Measurements from ENCODE around the gene IFIT1B.
"Not testable (repeated sequence)": the region's sequence is repeated elsewhere in the genome, so short reads cannot be mapped to it uniquely, and the experiment has no call there.

Gene IFIT1B

GRCh38 chr10:89382757-89383156 is 4.9 kb downstream of the IFIT1B start:
- DNase-seq (ENCODE audit: low read depth): no peak

GRCh38 chr10:89384474-89385340 is 6.9 kb downstream of the IFIT1B start:
- DNase-seq (ENCODE audit: low read depth): no peak

- DNase-seq (ENCODE audit: low read depth): no peak
Observed at GRCh38 chr10:89388806-89389205, 10.9 kb downstream of the IFIT1B start.

- DNase-seq (ENCODE audit: low read depth): peak; percentile 21
Observed at GRCh38 chr10:89389254-89389653, 11.4 kb downstream of the IFIT1B start.

- no peak for DNase-seq (ENCODE audit: low read depth)
Observed at GRCh38 chr10:89390476-89391225, 12.8 kb downstream of the IFIT1B start.

GRCh38 chr10:89391226-89391576 is 13.3 kb downstream of the IFIT1B start:
- DNase-seq (ENCODE audit: low read depth): not testable (repeated sequence)

- peak; percentile 95 for DNase-seq (ENCODE audit: low read depth)
Observed at GRCh38 chr10:89391907-89392756, 14.3 kb downstream of the IFIT1B start, which contains the start of gene IFIT1. Gene IFIT1 (plus strand): TSS chr10:89392623. CDS start chr10:89392713, 90 bp downstream.

GRCh38 chr10:89392974-89393373 is 15.1 kb downstream of the IFIT1B start:
- peak; percentile 63 for DNase-seq (ENCODE audit: low read depth)

- DNase-seq (ENCODE audit: low read depth): no peak
Observed at GRCh38 chr10:89393898-89394297, 16.0 kb downstream of the IFIT1B start.

- no peak for DNase-seq (ENCODE audit: low read depth)
Observed at GRCh38 chr10:89395141-89395540, 17.3 kb downstream of the IFIT1B start.

GRCh38 chr10:89398003-89398749 is 20.3 kb downstream of the IFIT1B start:
- no peak for DNase-seq (ENCODE audit: low read depth)

- DNase-seq (ENCODE audit: low read depth): no peak
Observed at GRCh38 chr10:89399956-89400355, 22.1 kb downstream of the IFIT1B start.

- DNase-seq (ENCODE audit: low read depth): no peak
Observed at GRCh38 chr10:89403043-89403442, 25.2 kb downstream of the IFIT1B start.

- DNase-seq (ENCODE audit: low read depth): no peak
Observed at GRCh38 chr10:89404104-89405047, 26.5 kb downstream of the IFIT1B start.

GRCh38 chr10:89406178-89406577 is 28.3 kb downstream of the IFIT1B start:
- DNase-seq (ENCODE audit: low read depth): not testable (repeated sequence)

- not testable (repeated sequence) for DNase-seq (ENCODE audit: low read depth)
Observed at GRCh38 chr10:89407792-89408191, 29.9 kb downstream of the IFIT1B start.

- not testable (repeated sequence) for DNase-seq (ENCODE audit: low read depth)
Observed at GRCh38 chr10:89409282-89409681, 31.4 kb downstream of the IFIT1B start.

GRCh38 chr10:89410551-89410950 is 32.7 kb downstream of the IFIT1B start:
- DNase-seq (ENCODE audit: low read depth): not testable (repeated sequence)

- not testable (repeated sequence) for DNase-seq (ENCODE audit: low read depth)
Observed at GRCh38 chr10:89411135-89411534, 33.3 kb downstream of the IFIT1B start.

GRCh38 chr10:89412276-89412675 is 34.4 kb downstream of the IFIT1B start:
- DNase-seq (ENCODE audit: low read depth): not testable (repeated sequence)

Measured in stromal cell of bone marrow (primary cell).